Body of pancreas (tissue), 4 donors: Measurements from ENCODE around the gene DOCK9. TPM values are rescaled to one million over a fixed set of nuclear protein-coding genes. Genes with fewer than 3 reads are reported as not detected.

Experiments used
- ATAC-seq: fragments of 150-250 bp; one replicate; pipeline ENCODE4 v1.9.1; 2016
- DNase-seq, 4 donors: peaks; one replicate each; pipeline ENCODE4 v3.0.0-alpha.2; 2019
- H3K27ac ChIP-seq, 4 donors: fragments of 200-600 bp; sonication (generic); 1 replicate in 3 of 4; 2 replicates in 1 of 4; pipeline versions ENCODE4 v1.5.1 to v1.6.1; 2016 to 2019; ENCODE audit warnings: mild to moderate bottlenecking in 1 of 4, mixed read lengths in 1 of 4, moderate library complexity in 1 of 4
- H3K27me3 ChIP-seq, 2 donors: fragments of 200-600 bp; sonication (generic); one replicate each; pipeline ENCODE4 v1.6.0; 2016; ENCODE audit warnings: mild to moderate bottlenecking in 1 of 2
- H3K36me3 ChIP-seq, 2 donors: fragments of 200-600 bp; sonication (generic); replicated peaks in 1 of 2; 2 replicates each; pipeline ENCODE4 v1.5.1; 2016; ENCODE audit warnings: low read depth in 2 of 2; ENCODE audit not compliant: insufficient read depth in 1 of 2
- H3K4me1 ChIP-seq: fragments of 200-600 bp; sonication (generic); one replicate; pipeline ENCODE4 v1.6.0; 2016
- H3K4me3 ChIP-seq, 2 donors: fragments of 200-600 bp; sonication (generic); 1 replicate in 1 of 2; 2 replicates in 1 of 2; pipeline ENCODE4 v1.5.1; 2016 to 2019
- H3K9me3 ChIP-seq, 3 donors: fragments of 200-600 bp; sonication (generic); 1 replicate in 2 of 3; 2 replicates in 1 of 3; pipeline ENCODE4 v1.5.1; 2016
- POLR2A ChIP-seq, 3 donors: fragments of 450-650 bp; IDR thresholded peaks; one replicate each; pipeline ENCODE4 v1.6.1; 2016; ENCODE audit warnings: antibody characterized with exemption in 3 of 3, mild to moderate bottlenecking in 2 of 3
- WGBS, 2 donors: methylation state at CpG; one replicate each; pipeline ENCODE4 v1.1.5; 2017; 5-methylcytosine and 5-hydroxymethylcytosine counted together
- intact Hi-C: fragments of 100-400 bp; cut with DNase I; formaldehyde crosslinking; loops from one replicate; pipeline ENCODE4 v1.15.1; 2023
- total RNA-seq, 2 donors: library from RNA; depleted of rRNA; stranded (reverse); fragments of >200 nt; gene quantifications; one replicate each; pipeline ENCODE4 v1.1.0, GENCODE V29; 2016
- TF ChIP-seq, protein P1 (sequence below), 7 experiments: fragments of 450-650 bp in 4 of 7; fragments of 200-600 bp in 3 of 7; sonication (generic) in 3 of 7; IDR thresholded peaks; one replicate each; pipeline ENCODE4 v1.5.1; 2016 to 2019; ENCODE audit warnings: antibody characterized with exemption in 7 of 7

Gene DOCK9
- total RNA-seq, 2 donors from 2014 or later: 35.3 to 73.5 TPM

- Histone ChIP-seq H3K27me3 (no peaks in the 10 kb centered on the region), H3K4me1 (no peaks in the 10 kb centered on the region), H3K27ac (no peak overlapping the region), H3K36me3 (peaks cover 0 to 13% of the 10 kb centered on the region in 2 donors), H3K4me3 (no peak overlapping the region), H3K9me3 (no peaks in the 10 kb centered on the region)
- ATAC-seq: no peak
- intact Hi-C loops: no loop called here
- DNase-seq: no peak
- TF ChIP-seq, protein P1, sequence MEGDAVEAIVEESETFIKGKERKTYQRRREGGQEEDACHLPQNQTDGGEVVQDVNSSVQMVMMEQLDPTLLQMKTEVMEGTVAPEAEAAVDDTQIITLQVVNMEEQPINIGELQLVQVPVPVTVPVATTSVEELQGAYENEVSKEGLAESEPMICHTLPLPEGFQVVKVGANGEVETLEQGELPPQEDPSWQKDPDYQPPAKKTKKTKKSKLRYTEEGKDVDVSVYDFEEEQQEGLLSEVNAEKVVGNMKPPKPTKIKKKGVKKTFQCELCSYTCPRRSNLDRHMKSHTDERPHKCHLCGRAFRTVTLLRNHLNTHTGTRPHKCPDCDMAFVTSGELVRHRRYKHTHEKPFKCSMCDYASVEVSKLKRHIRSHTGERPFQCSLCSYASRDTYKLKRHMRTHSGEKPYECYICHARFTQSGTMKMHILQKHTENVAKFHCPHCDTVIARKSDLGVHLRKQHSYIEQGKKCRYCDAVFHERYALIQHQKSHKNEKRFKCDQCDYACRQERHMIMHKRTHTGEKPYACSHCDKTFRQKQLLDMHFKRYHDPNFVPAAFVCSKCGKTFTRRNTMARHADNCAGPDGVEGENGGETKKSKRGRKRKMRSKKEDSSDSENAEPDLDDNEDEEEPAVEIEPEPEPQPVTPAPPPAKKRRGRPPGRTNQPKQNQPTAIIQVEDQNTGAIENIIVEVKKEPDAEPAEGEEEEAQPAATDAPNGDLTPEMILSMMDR (IDR thresholded peaks at IDR 0.05): no peak
- TF ChIP-seq POLR2A (IDR thresholded peaks at IDR 0.05): no peak
- WGBS, 2 donors: 92% methylated on average over 2 of the region's 2 CpGs
Measured at GRCh38 chr13:98880677-98881076, 97.2 kb downstream of the DOCK9 start.

- ATAC-seq (no peak), DNase-seq (no peak)
- intact Hi-C loops: no loop called here
- Histone ChIP-seq H3K4me3 (no peak overlapping the region), H3K4me1 (no peaks in the 10 kb centered on the region), H3K9me3 (no peaks in the 10 kb centered on the region), H3K36me3 (peaks cover 0 to 13% of the 10 kb centered on the region in 2 donors), H3K27me3 (no peaks in the 10 kb centered on the region), H3K27ac (no peak overlapping the region)
- WGBS, 2 donors: 42 to 46% methylated on average over 6 of the region's 6 CpGs
- TF ChIP-seq, protein P1 (IDR thresholded peaks at IDR 0.05): no peak
- TF ChIP-seq POLR2A (IDR thresholded peaks at IDR 0.05): no peak
Measured at GRCh38 chr13:98879957-98880356, 97.9 kb downstream of the DOCK9 start.

GRCh38 chr13:98879127-98879520 lies 98.7 kb downstream of the DOCK9 start:
- Histone ChIP-seq H3K27ac (no peak overlapping the region), H3K4me3 (no peak overlapping the region), H3K36me3 (peaks cover 0 to 13% of the 10 kb centered on the region in 2 donors), H3K27me3 (no peaks in the 10 kb centered on the region), H3K4me1 (no peaks in the 10 kb centered on the region), H3K9me3 (no peaks in the 10 kb centered on the region)
- intact Hi-C loops: no loop called here
- no peak for ATAC-seq
- WGBS, 2 donors: 74 to 79% methylated on average over 4 of the region's 4 CpGs
- no peak for DNase-seq
- TF ChIP-seq, protein P1 (IDR thresholded peaks at IDR 0.05): no peak
- TF ChIP-seq POLR2A (IDR thresholded peaks at IDR 0.05): no peak

GRCh38 chr13:98878486-98879126 lies 99.3 kb downstream of the DOCK9 start:
- H3K36me3 ChIP-seq: peaks cover 0 to 13% of the 10 kb centered on the region in 2 donors
- TF ChIP-seq POLR2A (IDR thresholded peaks at IDR 0.05): no peak
- TF ChIP-seq, protein P1 (IDR thresholded peaks at IDR 0.05): no peak

GRCh38 chr13:98877936-98878335 lies 99.9 kb downstream of the DOCK9 start:
- no peak for ATAC-seq
- H3K27me3 ChIP-seq: no peaks in the 10 kb centered on the region
- peaks cover 0 to 13% of the 10 kb centered on the region in 2 donors for H3K36me3 ChIP-seq

More at GRCh38 chr13:98878486-98879126, 99.3 kb downstream of the DOCK9 start:
- DNase-seq (no peak), ATAC-seq (no peak)
- Histone ChIP-seq H3K27ac (no peak overlapping the region), H3K4me3 (no peak overlapping the region), H3K9me3 (peaks cover 0 to 2% (median 0%) of the 10 kb centered on the region in 3 donors), H3K27me3 (no peaks in the 10 kb centered on the region), H3K4me1 (no peaks in the 10 kb centered on the region)
- WGBS, 2 donors: 92 to 96% methylated on average over 5 of the region's 5 CpGs
- intact Hi-C loops: no loop called here

More at GRCh38 chr13:98877936-98878335, 99.9 kb downstream of the DOCK9 start:
- Histone ChIP-seq H3K27ac (no peak overlapping the region), H3K9me3 (peaks cover 0 to 6% (median 0%) of the 10 kb centered on the region in 3 donors), H3K4me3 (no peak overlapping the region), H3K4me1 (no peaks in the 10 kb centered on the region)
- TF ChIP-seq POLR2A (IDR thresholded peaks at IDR 0.05): no peak
- TF ChIP-seq, protein P1 (IDR thresholded peaks at IDR 0.05): no peak
- intact Hi-C loops: no loop called here
- 91 to 95% methylated on average over 4 of the region's 4 CpGs for WGBS, 2 donors
- no peak for DNase-seq
